ENCODE results near the gene DDX49.

DDX49 gene

GRCh38 chr19:18920400-18920799 is 885 bp downstream of the DDX49 start:
- DNase-seq (ENCODE audit: insufficient read length, low spot score) (no peak), FAIRE-seq (no peak)
- TF ChIP-seq TAF1 (IDR thresholded peaks at IDR 0.05; ENCODE audit: low read depth, low read length) (no peak), POU2F2 (IDR thresholded peaks at IDR 0.05; ENCODE audit: low read depth, low read length) (no peak), SPI1 (IDR thresholded peaks at IDR 0.05; ENCODE audit: low read depth, low read length) (no peak), POLR2AphosphoS5 (IDR thresholded peaks at IDR 0.05; ENCODE audit: low read depth, low read length) (no peak), POLR2A (IDR thresholded peaks at IDR 0.05; ENCODE audit: low read depth, low read length) (no peak)

- TF ChIP-seq PAX5 (IDR thresholded peaks at IDR 0.05; ENCODE audit: insufficient read depth, low read length, severe bottlenecking) = no peak
- TF ChIP-seq POLR2A (IDR thresholded peaks at IDR 0.05; ENCODE audit: low read depth, low read length) = no peak
- TF ChIP-seq POU2F2 (IDR thresholded peaks at IDR 0.05; ENCODE audit: low read depth, low read length) = no peak
- TF ChIP-seq SPI1 (IDR thresholded peaks at IDR 0.05; ENCODE audit: low read depth, low read length) = no peak
- no peak for TF ChIP-seq TAF1 (IDR thresholded peaks at IDR 0.05; ENCODE audit: low read depth, low read length)
- no peak for TF ChIP-seq POLR2AphosphoS5 (IDR thresholded peaks at IDR 0.05; ENCODE audit: low read depth, low read length)
- DNase-seq (ENCODE audit: insufficient read length, low spot score) (no peak), FAIRE-seq (no peak)
Observed at GRCh38 chr19:18921593-18921992, 2.1 kb downstream of the DDX49 start.

GRCh38 chr19:18922228-18922985 is 2.9 kb downstream of the DDX49 start:
- no peak for TF ChIP-seq POLR2AphosphoS5 (IDR thresholded peaks at IDR 0.05; ENCODE audit: low read depth, low read length)
- no peak for TF ChIP-seq POU2F2 (IDR thresholded peaks at IDR 0.05; ENCODE audit: low read depth, low read length)
- no peak for TF ChIP-seq PAX5 (IDR thresholded peaks at IDR 0.05; ENCODE audit: insufficient read depth, low read length, severe bottlenecking)
- TF ChIP-seq POLR2A (IDR thresholded peaks at IDR 0.05; ENCODE audit: low read depth, low read length) = no peak
- TF ChIP-seq SPI1 (IDR thresholded peaks at IDR 0.05; ENCODE audit: low read depth, low read length) = no peak
- no peak for TF ChIP-seq TAF1 (IDR thresholded peaks at IDR 0.05; ENCODE audit: low read depth, low read length)
- DNase-seq (ENCODE audit: insufficient read length, low spot score) (no peak), FAIRE-seq (no peak)

- no peak for FAIRE-seq
- TF ChIP-seq POU2F2 (IDR thresholded peaks at IDR 0.05; ENCODE audit: low read depth, low read length) = no peak
- no peak for TF ChIP-seq SPI1 (IDR thresholded peaks at IDR 0.05; ENCODE audit: low read depth, low read length)
- no peak for TF ChIP-seq TAF1 (IDR thresholded peaks at IDR 0.05; ENCODE audit: low read depth, low read length)
- TF ChIP-seq POLR2AphosphoS5 (IDR thresholded peaks at IDR 0.05; ENCODE audit: low read depth, low read length) = no peak
- no peak for TF ChIP-seq POLR2A (IDR thresholded peaks at IDR 0.05; ENCODE audit: low read depth, low read length)
- no peak for TF ChIP-seq PAX5 (IDR thresholded peaks at IDR 0.05; ENCODE audit: insufficient read depth, low read length, severe bottlenecking)
- DNase-seq (ENCODE audit: insufficient read length, low spot score) = no peak
Observed at GRCh38 chr19:18924684-18925213, 5.2 kb downstream of the DDX49 start.

- FAIRE-seq = no peak
- no peak for DNase-seq (ENCODE audit: insufficient read length, low spot score)
Observed at GRCh38 chr19:18928018-18928805, 8.7 kb downstream of the DDX49 start.

GRCh38 chr19:18929311-18929710 is 9.8 kb downstream of the DDX49 start:
- no peak for TF ChIP-seq TAF1 (IDR thresholded peaks at IDR 0.05; ENCODE audit: low read depth, low read length)
- TF ChIP-seq POLR2AphosphoS5 (IDR thresholded peaks at IDR 0.05; ENCODE audit: low read depth, low read length) = no peak; the same call in 1 of the 2 replicates
- TF ChIP-seq POU2F2 (IDR thresholded peaks at IDR 0.05; ENCODE audit: low read depth, low read length) = no peak
- TF ChIP-seq SPI1 (IDR thresholded peaks at IDR 0.05; ENCODE audit: low read depth, low read length) = no peak
- no peak for TF ChIP-seq PAX5 (IDR thresholded peaks at IDR 0.05; ENCODE audit: insufficient read depth, low read length, severe bottlenecking)
- no peak for TF ChIP-seq POLR2A (IDR thresholded peaks at IDR 0.05; ENCODE audit: low read depth, low read length)
- DNase-seq (ENCODE audit: insufficient read length, low spot score) (no peak), FAIRE-seq (no peak)

More at GRCh38 chr19:18928018-18928805, 8.7 kb downstream of the DDX49 start:
- no peak for TF ChIP-seq SPI1 (IDR thresholded peaks at IDR 0.05; ENCODE audit: low read depth, low read length)
- no peak for TF ChIP-seq PAX5 (IDR thresholded peaks at IDR 0.05; ENCODE audit: insufficient read depth, low read length, severe bottlenecking)
- no peak for TF ChIP-seq POLR2A (IDR thresholded peaks at IDR 0.05; ENCODE audit: low read depth, low read length)
- no peak for TF ChIP-seq POU2F2 (IDR thresholded peaks at IDR 0.05; ENCODE audit: low read depth, low read length)

GRCh38 chr19:18931316-18932162 is 12.0 kb downstream of the DDX49 start:
- DNase-seq (ENCODE audit: insufficient read length, low spot score) (no peak), FAIRE-seq (no peak)
- TF ChIP-seq PAX5 (IDR thresholded peaks at IDR 0.05; ENCODE audit: insufficient read depth, low read length, severe bottlenecking) (no peak), POU2F2 (IDR thresholded peaks at IDR 0.05; ENCODE audit: low read depth, low read length) (no peak), POLR2A (IDR thresholded peaks at IDR 0.05; ENCODE audit: low read depth, low read length) (no peak)

- DNase-seq (ENCODE audit: insufficient read length, low spot score) (peak; percentile 91), FAIRE-seq (peak; percentile 85)
Observed at GRCh38 chr19:18932216-18932841, 12.8 kb downstream of the DDX49 start.

More at GRCh38 chr19:18932216-18932841, 12.8 kb downstream of the DDX49 start:
- TF ChIP-seq POLR2AphosphoS5 (IDR thresholded peaks at IDR 0.05; ENCODE audit: low read depth, low read length) (no peak), POU2F2 (IDR thresholded peaks at IDR 0.05; ENCODE audit: low read depth, low read length) (no peak), POLR2A (IDR thresholded peaks at IDR 0.05; ENCODE audit: low read depth, low read length) (no peak), TAF1 (IDR thresholded peaks at IDR 0.05; ENCODE audit: low read depth, low read length) (no peak), PAX5 (IDR thresholded peaks at IDR 0.05; ENCODE audit: insufficient read depth, low read length, severe bottlenecking) (no peak), SPI1 (IDR thresholded peaks at IDR 0.05; ENCODE audit: low read depth, low read length) (no peak)
